Neural cell (in vitro differentiated cells): ENCODE data around the gene PNMA8C. TPM values are rescaled to one million over a fixed set of nuclear protein-coding genes. Genes with fewer than 3 reads are reported as not detected.

Experiments
- H2AFZ ChIP-seq: fragments of 200-600, 300-800 bp; sonication (generic), shearing (Covaris generic); 2 replicates; pipeline ENCODE4 v1.6.0; 2014; ENCODE audit warnings: low read depth, mild to moderate bottlenecking, antibody characterized with exemption, low read length, moderate library complexity
- H3F3A ChIP-seq: fragments of 200-600 bp; shearing (Covaris generic); 2 replicates; pipeline ENCODE4 v1.6.1; 2016; ENCODE audit warnings: mild to moderate bottlenecking, moderate library complexity, mixed read lengths, antibody characterized with exemption, low read length; ENCODE audit not compliant: insufficient read depth, poor library complexity, severe bottlenecking
- H3K27ac ChIP-seq: fragments of 200-600, 300-800 bp; sonication (generic), shearing (Covaris generic); 2 replicates; pipeline ENCODE4 v1.5.1; 2014; ENCODE audit warnings: mild to moderate bottlenecking, low read length, moderate library complexity
- H3K27me3 ChIP-seq: fragments of 300-800, 200-600 bp; sonication (generic), shearing (Covaris generic); 2 replicates; pipeline ENCODE4 v1.6.0; 2014; ENCODE audit warnings: mild to moderate bottlenecking, low read depth, low read length, moderate library complexity; ENCODE audit not compliant: insufficient read depth
- H3K36me3 ChIP-seq: fragments of 300-800, 200-600 bp; sonication (generic), shearing (Covaris generic); 2 replicates; pipeline ENCODE4 v1.5.1; 2014; ENCODE audit warnings: mild to moderate bottlenecking, antibody characterized with exemption, low read length, moderate library complexity; ENCODE audit not compliant: insufficient read depth
- H3K4me2 ChIP-seq: fragments of 300-800, 200-600 bp; sonication (generic), shearing (Covaris generic); 2 replicates; pipeline ENCODE4 v1.6.0; 2014; ENCODE audit warnings: mild to moderate bottlenecking, low read length
- H3K4me3 ChIP-seq: fragments of 300-800, 200-600 bp; sonication (generic), shearing (Covaris generic); 2 replicates; pipeline ENCODE4 v1.5.1; 2014; ENCODE audit warnings: mild to moderate bottlenecking, low read length, moderate library complexity
- H3K79me2 ChIP-seq: fragments of 200-600 bp; shearing (Covaris generic); replicated peaks from 2 replicates; pipeline ENCODE4 v1.6.0; 2014; ENCODE audit warnings: mild to moderate bottlenecking, low read length, moderate library complexity; ENCODE audit not compliant: insufficient read depth
- H3K9ac ChIP-seq: fragments of 300-800, 200-600 bp; sonication (generic), shearing (Covaris generic); 2 replicates; pipeline ENCODE4 v1.6.1; 2016; ENCODE audit warnings: mild to moderate bottlenecking, low read length, mixed read lengths
- H3K9me2 ChIP-seq: fragments of 200-600 bp; shearing (Covaris generic); 2 replicates; pipeline ENCODE4 v1.6.1; 2016; ENCODE audit warnings: mild to moderate bottlenecking, low read length, mixed read lengths; ENCODE audit not compliant: insufficient read depth
- H3K9me3 ChIP-seq: fragments of 200-600, 300-800 bp; sonication (generic), shearing (Covaris generic); 2 replicates; pipeline ENCODE4 v1.6.1; 2016; ENCODE audit warnings: mild to moderate bottlenecking, mixed run types, low read length, moderate library complexity, mixed read lengths
- H4K20me1 ChIP-seq: fragments of 200-600 bp; shearing (Covaris generic); 2 replicates; pipeline ENCODE4 v1.6.1; 2016; ENCODE audit warnings: mild to moderate bottlenecking, mixed run types; ENCODE audit not compliant: insufficient read depth
- CTCF ChIP-seq: fragments of 450-650 bp; IDR thresholded peaks from 2 replicates; pipeline ENCODE4 v1.5.1; 2014; ENCODE audit warnings: antibody characterized with exemption, mild to moderate bottlenecking, moderate library complexity; ENCODE audit not compliant: poor library complexity, severe bottlenecking
- EP300 ChIP-seq: fragments of 450-650 bp; conservative IDR thresholded peaks from 2 replicates; pipeline ENCODE4 v1.6.1; 2014; ENCODE audit warnings: antibody characterized with exemption, mild to moderate bottlenecking, moderate library complexity; ENCODE audit not compliant: poor library complexity, severe bottlenecking
- EZH2 ChIP-seq: fragments of 200-600, 300-800 bp; shearing (Covaris generic), sonication (generic); IDR thresholded peaks from 2 replicates; pipeline ENCODE4 v1.6.1; 2014; ENCODE audit warnings: antibody characterized with exemption, low read length, borderline replicate concordance, mild to moderate bottlenecking; ENCODE audit not compliant: insufficient read depth, poor library complexity, severe bottlenecking
- MXI1 ChIP-seq: fragments of 450-650 bp; conservative IDR thresholded peaks from 2 replicates; pipeline ENCODE4 v1.6.1; 2014; ENCODE audit warnings: antibody characterized with exemption, mild to moderate bottlenecking; ENCODE audit not compliant: poor library complexity, severe bottlenecking
- POLR2AphosphoS5 ChIP-seq: IDR thresholded peaks from 2 replicates; pipeline ENCODE4 v1.6.1; 2012
- RAD21 ChIP-seq: fragments of 450-650 bp; conservative IDR thresholded peaks from 2 replicates; pipeline ENCODE4 v1.6.1; 2014; ENCODE audit warnings: antibody characterized with exemption, mild to moderate bottlenecking, moderate library complexity
- REST ChIP-seq: IDR thresholded peaks from 2 replicates; pipeline ENCODE4 v1.6.1; 2012; ENCODE audit warnings: borderline replicate concordance
- SMC3 ChIP-seq: fragments of 450-650 bp; conservative IDR thresholded peaks from 2 replicates; pipeline ENCODE4 v1.6.1; 2014; ENCODE audit warnings: antibody characterized with exemption, mild to moderate bottlenecking, moderate library complexity; ENCODE audit not compliant: poor library complexity
- TAF1 ChIP-seq: IDR thresholded peaks from 2 replicates; pipeline ENCODE4 v1.6.1; 2012; ENCODE audit warnings: low read depth
- polyA plus RNA-seq: library from polyadenylated mRNA; depleted of rRNA; stranded (reverse); fragments of >200 nt; gene quantifications from 2 replicates; pipeline ENCODE4 v1.2.3, GENCODE V29; 2014

PNMA8C gene
- polyA plus RNA-seq, 1 donor from 2014 or later: 17.2 TPM

- Histone ChIP-seq H3K36me3 (no peaks in the 10 kb centered on the region), H3K9ac (no peak overlapping the region), H3F3A (no peaks in the 10 kb centered on the region), H3K4me2 (no peak overlapping the region), H3K9me3 (no peaks in the 10 kb centered on the region), H3K27ac (no peak overlapping the region), H4K20me1 (no peaks in the 10 kb centered on the region), H3K27me3 (no peaks in the 10 kb centered on the region), H3K79me2 (no peaks in the 10 kb centered on the region), H3K9me2 (no peaks in the 10 kb centered on the region), H3K4me3 (no peak overlapping the region), H2AFZ (no peak overlapping the region)
- TF ChIP-seq POLR2AphosphoS5 (no peak), CTCF (no peak), TAF1 (no peak), EP300 (no peak), RAD21 (no peak), MXI1 (no peak), EZH2 (no peak), REST (no peak), SMC3 (no peak)
Measured at GRCh38 chr19:46450737-46451136, 22.0 kb upstream of the PNMA8C start.

DNA sequence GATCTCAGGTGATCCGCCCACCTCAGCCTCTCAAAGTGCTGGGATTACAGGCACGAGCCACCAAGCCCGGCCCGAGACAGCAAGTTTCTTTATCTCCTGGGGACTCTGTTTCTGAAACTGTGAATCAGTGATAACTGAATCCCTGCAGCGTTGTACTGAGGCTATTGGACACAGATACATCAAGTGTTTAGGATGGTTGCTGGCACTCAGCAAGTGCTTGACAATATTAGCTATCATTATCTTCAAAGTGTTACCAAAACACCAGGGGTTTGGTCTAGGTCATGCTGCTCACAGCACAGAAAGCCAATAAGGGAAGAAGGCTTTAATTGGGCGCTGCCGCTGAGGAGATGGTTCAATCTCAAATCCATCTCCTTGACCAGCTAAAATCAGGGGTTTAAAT is 20.5 kb upstream of the PNMA8C start:
- no peaks in the 10 kb centered on the region for H4K20me1 ChIP-seq
- no peaks in the 10 kb centered on the region for H3K9me3 ChIP-seq
- H3K9ac ChIP-seq: no peak overlapping the region
- no peaks in the 10 kb centered on the region for H3K79me2 ChIP-seq
- no peaks in the 10 kb centered on the region for H3F3A ChIP-seq
- H3K4me2 ChIP-seq: no peak overlapping the region
- H3K4me3 ChIP-seq: no peak overlapping the region
- no peak overlapping the region for H2AFZ ChIP-seq
- TF ChIP-seq MXI1 (no peak), EP300 (no peak), TAF1 (no peak), POLR2AphosphoS5 (peak; percentile 12)
- no peaks in the 10 kb centered on the region for H3K9me2 ChIP-seq
- H3K36me3 ChIP-seq: no peaks in the 10 kb centered on the region
- H3K27me3 ChIP-seq: no peaks in the 10 kb centered on the region
- H3K27ac ChIP-seq: no peak overlapping the region

DNA sequence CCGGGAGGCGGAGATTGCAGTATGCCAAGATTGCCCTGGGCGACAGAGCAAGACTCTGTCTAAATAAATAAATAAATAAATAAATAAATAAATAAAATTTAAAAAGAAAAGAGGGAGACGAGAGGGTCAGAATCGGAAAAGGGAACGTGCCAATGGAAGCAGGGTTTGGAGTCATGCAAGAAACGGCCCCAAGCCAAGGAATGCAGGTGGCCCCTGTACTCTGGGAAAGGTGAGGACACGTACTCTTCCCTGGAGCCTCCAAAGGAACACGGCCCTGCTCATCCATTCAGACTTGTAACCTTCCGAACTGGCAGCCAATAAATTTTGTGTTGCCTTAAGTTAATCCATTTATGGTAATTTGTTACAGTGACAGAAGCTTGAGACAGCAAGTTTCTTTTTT is 19.9 kb upstream of the PNMA8C start:
- no peak overlapping the region for H3K4me2 ChIP-seq
- H3K79me2 ChIP-seq: no peaks in the 10 kb centered on the region
- H3K9me3 ChIP-seq: no peaks in the 10 kb centered on the region
- no peak overlapping the region for H3K27ac ChIP-seq
- no peak overlapping the region for H3K4me3 ChIP-seq
- no peaks in the 10 kb centered on the region for H3F3A ChIP-seq
- H3K27me3 ChIP-seq: no peaks in the 10 kb centered on the region
- no peak for TF ChIP-seq EP300
- TF ChIP-seq REST: no peak
- TF ChIP-seq TAF1: no peak
- no peak for TF ChIP-seq CTCF
- TF ChIP-seq SMC3: no peak
- no peak for TF ChIP-seq MXI1
- TF ChIP-seq RAD21: no peak
- no peak for TF ChIP-seq POLR2AphosphoS5
- TF ChIP-seq EZH2: no peak
- no peaks in the 10 kb centered on the region for H3K36me3 ChIP-seq
- H3K9me2 ChIP-seq: no peaks in the 10 kb centered on the region
- no peak overlapping the region for H3K9ac ChIP-seq
- no peak overlapping the region for H2AFZ ChIP-seq
- no peaks in the 10 kb centered on the region for H4K20me1 ChIP-seq
